ENCODE measurements around the gene SPAG6.
"Not testable (repeated sequence)": the region's sequence is repeated elsewhere in the genome, so short reads cannot be mapped to it uniquely, and the experiment has no call there.

The SPAG6 gene

GRCh38 chr10:22342421-22342820 lies 2.9 kb upstream of the SPAG6 start:
- no peak for DNase-seq

- no peak for DNase-seq
These were observed 1.6 kb upstream of the SPAG6 start for GRCh38 chr10:22343731-22344130.

GRCh38 chr10:22344249-22344648 lies 1.0 kb upstream of the SPAG6 start:
- DNase-seq: no peak

- DNase-seq: no peak
These were observed 455 bp upstream of the SPAG6 start for GRCh38 chr10:22344781-22345300.

GRCh38 chr10:22346096-22346661 lies 883 bp downstream of the SPAG6 start:
- DNase-seq: no peak

GRCh38 chr10:22349755-22350154 lies 4.5 kb downstream of the SPAG6 start:
- no peak for DNase-seq

- DNase-seq: no peak
These were observed 5.9 kb downstream of the SPAG6 start for GRCh38 chr10:22351131-22351703.

- no peak for DNase-seq
These were observed 11.1 kb downstream of the SPAG6 start for GRCh38 chr10:22356324-22356873.

GRCh38 chr10:22357770-22358169 lies 12.5 kb downstream of the SPAG6 start:
- not testable (repeated sequence) for DNase-seq

GRCh38 chr10:22363305-22363704 lies 18.0 kb downstream of the SPAG6 start:
- no peak for DNase-seq

- DNase-seq: no peak
These were observed 19.3 kb downstream of the SPAG6 start for GRCh38 chr10:22364407-22365140.

GRCh38 chr10:22365233-22365632 lies 19.9 kb downstream of the SPAG6 start:
- DNase-seq: peak; percentile 65

- DNase-seq: no peak
These were observed 20.5 kb downstream of the SPAG6 start for GRCh38 chr10:22365644-22366434.

GRCh38 chr10:22366435-22366703 lies 21.1 kb downstream of the SPAG6 start:
- DNase-seq: no peak

- DNase-seq: no peak
These were observed 21.5 kb downstream of the SPAG6 start for GRCh38 chr10:22366771-22367170.

- no peak for DNase-seq
These were observed 22.2 kb downstream of the SPAG6 start for GRCh38 chr10:22367471-22367870.

GRCh38 chr10:22368402-22368801 lies 23.1 kb downstream of the SPAG6 start:
- DNase-seq: no peak

GRCh38 chr10:22368981-22369380 lies 23.7 kb downstream of the SPAG6 start:
- DNase-seq: no peak

- peak; percentile 63 for DNase-seq
These were observed 24.3 kb downstream of the SPAG6 start for GRCh38 chr10:22369434-22370072.

- peak; percentile 25 for DNase-seq
These were observed 25.0 kb downstream of the SPAG6 start for GRCh38 chr10:22370320-22370719.

GRCh38 chr10:22372298-22372697 lies 27.0 kb downstream of the SPAG6 start:
- DNase-seq: no peak

- DNase-seq: no peak
These were observed 27.6 kb downstream of the SPAG6 start for GRCh38 chr10:22372917-22373316.

Measured in hematopoietic multipotent progenitor cell treated with erythropoietin and hydrocortisone succinate and interleukin-3 and kit ligand, for 4 days (in vitro differentiated cells).